Measurements from ENCODE around the gene SLC34A3.
A peak's percentile ranks its signal among the peaks of the same experiment; 100 is the strongest.

The SLC34A3 gene

DNA sequence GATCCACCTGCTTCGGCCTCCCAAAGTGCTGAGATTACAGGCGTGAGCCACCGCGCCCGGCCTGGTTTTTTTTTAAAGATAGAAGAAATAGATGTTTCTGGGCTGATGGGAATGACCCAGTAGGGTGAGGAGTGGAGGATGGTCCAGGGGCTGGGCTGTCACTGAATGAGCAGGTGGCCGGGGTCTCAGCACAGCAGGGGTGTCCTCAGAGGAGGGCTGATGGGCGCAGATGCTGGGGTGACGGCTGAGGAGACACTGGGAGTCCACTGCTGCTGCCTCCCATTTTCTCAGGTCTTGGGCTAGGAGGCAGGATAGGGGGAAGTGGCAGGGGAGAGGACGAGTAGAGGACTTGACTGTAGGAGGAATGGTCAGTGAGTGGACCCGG is 44.5 kb downstream of the SLC34A3 start:
- no peak for FAIRE-seq
- DNase-seq (ENCODE audit: low spot score): no peak

GRCh38 chr9:137275588-137276472 is 45.1 kb downstream of the SLC34A3 start:
- DNase-seq (ENCODE audit: low spot score) (no peak), FAIRE-seq (no peak)

GRCh38 chr9:137276473-137277328 is 46.0 kb downstream of the SLC34A3 start:
- DNase-seq (ENCODE audit: low spot score) (peak; percentile 80), FAIRE-seq (no peak)

DNA sequence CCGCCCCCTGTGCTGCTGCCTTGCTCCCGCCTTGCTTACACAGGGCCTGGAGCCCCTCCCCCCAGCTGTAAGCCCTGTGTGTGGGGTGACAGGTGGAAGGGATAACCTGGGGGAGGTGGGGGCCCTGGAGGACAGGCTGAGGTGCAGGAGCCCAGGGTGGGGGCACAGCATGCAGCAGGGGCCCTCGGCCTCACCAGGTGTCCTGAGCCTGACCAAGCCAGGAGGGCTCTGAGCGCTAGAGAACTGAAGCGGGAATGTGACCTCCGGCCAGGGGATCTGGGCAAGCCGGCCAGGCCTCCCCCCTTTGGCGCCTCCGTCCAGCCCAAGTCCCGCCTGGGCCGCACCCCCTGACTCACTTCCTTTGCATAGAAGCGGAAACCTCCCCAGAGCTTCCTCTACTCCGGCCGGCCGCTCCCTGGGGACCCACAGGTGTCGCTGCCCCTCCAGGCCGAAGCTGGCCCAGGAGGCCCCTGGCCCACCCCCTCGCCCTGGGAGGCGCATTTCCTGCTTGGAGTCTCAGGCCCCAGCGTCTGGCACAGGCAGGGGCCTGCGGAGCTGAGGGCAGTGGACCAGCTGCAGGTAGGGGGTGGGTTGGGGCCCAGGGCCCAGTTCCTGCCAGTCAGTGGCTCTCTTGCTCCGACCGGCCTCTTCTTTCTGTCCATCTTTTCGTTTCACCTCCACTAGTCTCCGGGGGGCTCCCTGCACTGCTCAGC is 46.8 kb downstream of the SLC34A3 start, which contains the start of gene TOR4A:
TSS of gene TOR4A (plus strand) at position 398 of the 713 bp plus-strand sequence. CDS start 964 bp downstream, outside the sequence.
- DNase-seq (ENCODE audit: low spot score): peak; percentile 91
- FAIRE-seq: no peak

- no peak for FAIRE-seq
- DNase-seq (ENCODE audit: low spot score): no peak
Observed at GRCh38 chr9:137278061-137278701, 47.5 kb downstream of the SLC34A3 start.

- no peak for FAIRE-seq
- no peak for DNase-seq (ENCODE audit: low spot score)
Observed at GRCh38 chr9:137278721-137279711, 48.3 kb downstream of the SLC34A3 start.

GRCh38 chr9:137279741-137280473 is 49.2 kb downstream of the SLC34A3 start:
- DNase-seq (ENCODE audit: low spot score): no peak
- no peak for FAIRE-seq

GRCh38 chr9:137280474-137281344 is 50.0 kb downstream of the SLC34A3 start:
- FAIRE-seq: no peak
- DNase-seq (ENCODE audit: low spot score): no peak

GRCh38 chr9:137281345-137282116 is 50.8 kb downstream of the SLC34A3 start:
- FAIRE-seq (no peak), DNase-seq (ENCODE audit: low spot score) (no peak)

Data from urothelium cell line (cell line).